ENCODE data around the gene GPRC5D.

The GPRC5D gene

GRCh38 chr12:12952036-12952435 lies at the start of gene GPRC5D:
Gene GPRC5D, minus strand, starts transcription at chr12:12952170. Its CDS starts 1,786 bp downstream, at chr12:12950384.
- no peak for DNase-seq

- DNase-seq: no peak
These were observed 49.7 kb upstream of the GPRC5D start for GRCh38 chr12:13001775-13002040.

- DNase-seq: peak in 1 of 2 donors; percentile 22
These were observed 49.2 kb upstream of the GPRC5D start for GRCh38 chr12:13000925-13001774.

GRCh38 chr12:13000616-13000924 lies 48.6 kb upstream of the GPRC5D start:
- no peak for DNase-seq

GRCh38 chr12:12999959-13000615 lies 48.1 kb upstream of the GPRC5D start, which contains the start of gene HEBP1:
Gene HEBP1, minus strand, starts transcription at chr12:13000265. Its CDS starts 151 bp downstream, at chr12:13000114.
- DNase-seq: peak; percentile 96 to 98

GRCh38 chr12:12999271-12999958 lies 47.4 kb upstream of the GPRC5D start:
- DNase-seq: no peak

- no peak for DNase-seq
These were observed 46.3 kb upstream of the GPRC5D start for GRCh38 chr12:12998248-12998647.

- DNase-seq: no peak
These were observed 45.8 kb upstream of the GPRC5D start for GRCh38 chr12:12997734-12998133.

GRCh38 chr12:12997156-12997555 lies 45.2 kb upstream of the GPRC5D start:
- DNase-seq: no peak

GRCh38 chr12:12996209-12996608 lies 44.2 kb upstream of the GPRC5D start:
- no peak for DNase-seq

- no peak for DNase-seq
These were observed 43.1 kb upstream of the GPRC5D start for GRCh38 chr12:12995088-12995487.

GRCh38 chr12:12993367-12993766 lies 41.4 kb upstream of the GPRC5D start:
- DNase-seq: no peak

- no peak for DNase-seq
These were observed 40.6 kb upstream of the GPRC5D start for GRCh38 chr12:12992418-12993130.

- DNase-seq: no peak
These were observed 38.9 kb upstream of the GPRC5D start for GRCh38 chr12:12990700-12991468.

GRCh38 chr12:12987421-12987820 lies 35.5 kb upstream of the GPRC5D start:
- no peak for DNase-seq

- no peak for DNase-seq
These were observed 34.9 kb upstream of the GPRC5D start for GRCh38 chr12:12986775-12987331.

GRCh38 chr12:12985817-12986408 lies 33.9 kb upstream of the GPRC5D start:
- DNase-seq: peak; percentile 5 to 16

- no peak for DNase-seq
These were observed 32.2 kb upstream of the GPRC5D start for GRCh38 chr12:12984149-12984548.

GRCh38 chr12:12983420-12984035 lies 31.6 kb upstream of the GPRC5D start:
- DNase-seq: no peak

- DNase-seq: no peak
These were observed 30.4 kb upstream of the GPRC5D start for GRCh38 chr12:12982331-12982730.

GRCh38 chr12:12979731-12980259 lies 27.8 kb upstream of the GPRC5D start:
- DNase-seq: no peak

Data from stimulated activated CD4-positive, alpha-beta T cell treated with anti-CD3 and anti-CD28 coated beads, Interleukin-2, amount 100 ng/mL, for 48 hours (primary cell).